HG03025 (cell line): Measurements from ENCODE around the gene TXNRD1.
A peak's percentile ranks its signal among the peaks of the same experiment; 100 is the strongest.
"Not testable (repeated sequence)": the region's sequence is repeated elsewhere in the genome, so short reads cannot be mapped to it uniquely, and the experiment has no call there.

Source experiments
- ATAC-seq: cut with Tn5 transposase; IDR thresholded peaks from one replicate; pipeline ENCODE4 v1.9.1; 2021; ENCODE audit warnings: mild to moderate bottlenecking, moderate library complexity; ENCODE audit not compliant: unreplicated experiment, low FRiP score

The TXNRD1 gene

DNA sequence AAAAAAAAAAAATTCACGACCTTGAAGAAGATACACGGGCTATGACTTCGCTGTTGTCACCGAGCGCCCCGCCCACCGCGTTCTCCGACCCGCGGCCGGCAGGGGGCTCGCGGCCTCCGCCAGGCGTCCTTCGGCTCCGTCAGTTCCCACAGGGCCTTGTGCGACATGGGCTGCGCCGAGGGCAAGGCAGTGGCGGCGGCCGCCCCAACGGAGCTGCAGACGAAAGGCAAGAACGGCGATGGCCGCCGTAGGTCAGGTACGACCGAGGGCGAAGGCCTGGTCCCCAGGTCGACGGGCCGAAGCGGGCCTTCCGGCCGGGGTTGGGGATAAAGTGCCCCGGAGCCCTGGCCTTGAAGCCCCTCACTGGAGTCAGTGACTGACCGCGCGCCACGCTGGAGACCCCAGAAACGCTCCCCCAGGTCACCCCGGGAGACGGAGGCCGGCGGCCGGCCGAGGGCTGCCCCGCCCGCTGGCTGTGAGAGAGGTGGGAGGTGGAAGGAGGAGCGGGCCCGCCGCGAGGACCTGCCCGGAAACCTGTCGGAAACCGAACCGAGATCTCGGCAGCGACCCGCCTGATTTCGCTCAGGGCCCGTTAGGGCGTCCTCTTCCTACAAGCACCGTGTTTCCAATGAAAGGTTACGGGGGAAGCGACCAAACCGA, at the start of gene TXNRD1:
TXNRD1 (plus strand) TSS at position 142 of the 660 bp plus-strand sequence; CDS start at position 166, 24 bp downstream.
- peak; percentile 81 for ATAC-seq

DNA sequence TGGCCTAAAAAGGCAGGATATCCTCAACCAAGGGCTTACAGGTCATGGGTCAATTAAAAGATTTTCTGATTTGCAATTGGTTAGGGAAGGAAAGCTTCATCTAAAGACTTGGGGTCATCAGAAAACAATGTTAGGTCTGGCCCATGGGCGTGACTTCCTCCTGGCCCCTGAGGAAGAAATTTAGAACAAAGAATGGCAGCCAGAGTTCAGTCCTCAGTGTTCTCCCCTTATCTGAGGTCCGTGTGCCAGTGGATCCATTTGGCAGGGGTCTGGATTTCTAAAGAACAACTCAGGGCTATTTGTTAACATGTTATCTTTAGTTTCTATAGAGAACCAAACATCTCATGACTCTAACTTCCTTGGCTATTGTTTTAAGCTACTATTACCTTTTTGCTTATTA, 49.8 kb upstream of the TXNRD1 start:
- no peak for ATAC-seq

DNA sequence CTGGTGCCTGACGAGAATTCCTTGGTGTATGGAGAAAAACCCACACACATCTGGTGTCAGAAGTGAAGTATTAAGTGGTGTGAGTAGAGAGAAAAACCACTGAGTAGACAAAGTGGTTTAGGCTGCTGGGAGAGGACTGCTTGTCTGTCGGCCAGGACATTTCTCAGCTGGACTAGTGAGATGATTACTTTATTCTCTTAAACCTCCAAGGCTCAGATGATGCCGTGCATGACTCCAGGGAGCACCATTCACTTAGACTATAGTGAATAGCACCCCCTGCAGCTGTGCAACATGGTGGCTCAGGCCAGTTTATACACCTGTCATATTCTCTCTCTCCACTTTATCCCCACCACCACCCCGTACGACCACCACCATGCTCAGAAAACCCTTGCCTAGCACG, 49.1 kb upstream of the TXNRD1 start:
- ATAC-seq = no peak

DNA sequence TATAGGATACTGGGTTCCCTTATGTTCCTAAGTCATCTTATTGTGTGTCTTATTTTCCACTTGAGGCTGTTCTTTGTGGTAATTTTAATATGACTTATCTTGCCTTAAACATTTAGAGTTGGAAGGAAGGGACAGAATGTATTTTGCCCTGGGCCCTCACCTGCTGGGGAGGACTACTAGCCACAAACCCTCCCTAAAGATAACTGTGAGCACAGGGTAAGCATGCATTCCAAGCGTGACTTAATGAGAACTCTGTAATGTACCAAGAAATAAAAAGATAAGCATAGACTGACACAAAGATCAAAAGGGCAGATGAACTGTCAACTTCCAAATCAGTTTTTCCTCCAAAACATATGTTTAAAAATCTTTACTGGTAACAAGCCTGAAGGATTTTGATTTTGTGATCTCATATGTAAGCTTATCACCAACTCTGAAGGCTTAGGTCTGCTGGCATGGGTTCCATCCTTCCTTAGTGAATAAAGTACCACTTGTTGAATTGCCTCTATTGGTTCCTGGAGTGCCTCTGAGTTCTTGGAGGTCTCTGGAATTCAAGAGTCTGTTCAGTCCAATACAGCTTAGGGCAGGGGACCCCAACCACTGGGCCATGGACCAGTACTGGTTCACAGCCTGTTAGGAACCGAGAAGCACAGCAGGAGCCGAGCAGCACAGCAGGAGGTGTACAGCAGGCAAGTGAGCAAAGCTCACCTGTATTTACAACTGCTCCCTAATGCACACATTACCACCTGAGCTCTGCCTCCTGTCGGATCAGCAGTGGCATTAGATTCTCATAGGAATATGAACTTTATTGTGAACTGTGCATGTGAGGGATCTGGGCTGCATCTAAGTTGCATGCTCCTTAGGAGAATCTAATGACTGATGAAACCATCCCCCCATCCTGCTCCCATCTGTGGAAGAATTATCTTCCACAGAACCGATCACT, 47.8 kb upstream of the TXNRD1 start:
- no peak for ATAC-seq

DNA sequence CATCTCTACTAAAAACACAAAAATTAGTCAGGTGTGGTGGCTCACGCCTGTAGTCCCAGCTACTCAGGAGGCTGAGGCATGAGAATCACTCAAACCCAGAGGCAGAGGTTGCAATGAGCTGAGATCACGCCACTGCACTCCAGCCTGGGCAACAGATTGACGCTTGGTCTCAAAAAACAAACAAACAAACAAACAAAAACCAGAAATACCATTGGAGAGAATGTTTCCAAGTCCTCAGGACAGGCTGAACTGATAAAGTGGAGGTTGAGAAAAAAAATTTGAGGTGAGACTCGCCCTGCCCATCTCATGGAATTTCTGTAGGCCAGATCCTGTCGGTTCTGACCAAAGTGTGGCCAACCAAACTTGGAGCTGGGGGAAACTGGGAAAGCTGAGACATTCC, 47.0 kb upstream of the TXNRD1 start:
- ATAC-seq = no peak

DNA sequence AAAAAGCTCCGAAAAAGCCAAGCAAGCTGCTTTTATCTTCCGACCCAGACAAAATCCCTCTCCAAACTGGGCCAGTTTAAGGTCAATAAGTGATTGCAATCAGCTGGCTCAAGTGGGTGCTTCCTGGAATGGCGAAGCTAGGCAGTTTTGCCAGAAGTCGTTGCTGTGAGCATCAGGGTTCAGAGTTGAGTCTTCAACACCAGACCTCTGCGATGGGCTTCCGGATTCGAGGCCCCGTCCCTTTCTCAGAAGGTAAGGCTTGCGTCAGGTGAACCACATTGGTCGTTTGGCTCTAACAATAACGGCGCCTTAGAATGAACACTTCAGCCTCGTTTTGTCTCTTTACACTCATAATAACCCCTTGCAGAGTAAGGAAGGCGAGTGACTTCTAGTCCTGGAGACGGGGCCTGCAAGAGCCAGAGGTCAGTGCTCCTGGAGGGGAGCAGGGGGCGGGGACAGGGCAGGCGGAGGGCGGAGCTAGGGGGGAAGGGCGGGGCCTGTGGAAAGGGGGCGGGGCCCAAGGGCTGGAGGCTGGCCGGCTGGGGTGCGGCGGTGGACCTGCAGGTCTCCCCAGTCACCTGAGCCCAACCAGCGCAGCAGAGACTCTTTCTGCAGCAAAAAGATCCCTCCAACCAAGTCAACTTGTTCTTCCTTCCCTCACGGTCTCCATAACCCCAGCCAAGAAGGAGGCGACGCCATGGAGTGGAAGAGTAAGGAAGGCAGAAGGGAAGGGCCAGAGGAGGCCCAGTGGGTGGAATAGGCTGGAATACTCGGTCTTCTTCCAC, 43.6 kb upstream of the TXNRD1 start:
- ATAC-seq = no peak

DNA sequence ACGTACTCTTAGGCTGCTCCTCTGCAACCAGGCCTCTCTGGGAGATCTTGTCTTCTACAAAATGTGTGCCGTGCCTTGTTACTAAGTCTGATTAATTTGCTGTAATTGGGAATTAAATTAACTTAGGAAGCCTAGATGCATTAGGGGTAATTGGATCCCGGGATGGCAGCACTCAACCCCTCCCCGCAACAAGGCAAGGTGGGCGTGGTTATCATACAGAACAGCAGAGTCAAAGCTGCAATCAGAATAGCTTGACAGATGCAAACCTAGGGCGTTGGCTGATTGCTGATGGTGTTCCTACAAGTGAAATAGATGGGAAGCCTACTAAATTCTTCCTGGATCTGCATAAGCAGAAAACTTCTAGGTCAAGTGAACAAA, 43.0 kb upstream of the TXNRD1 start:
- ATAC-seq = no peak

DNA sequence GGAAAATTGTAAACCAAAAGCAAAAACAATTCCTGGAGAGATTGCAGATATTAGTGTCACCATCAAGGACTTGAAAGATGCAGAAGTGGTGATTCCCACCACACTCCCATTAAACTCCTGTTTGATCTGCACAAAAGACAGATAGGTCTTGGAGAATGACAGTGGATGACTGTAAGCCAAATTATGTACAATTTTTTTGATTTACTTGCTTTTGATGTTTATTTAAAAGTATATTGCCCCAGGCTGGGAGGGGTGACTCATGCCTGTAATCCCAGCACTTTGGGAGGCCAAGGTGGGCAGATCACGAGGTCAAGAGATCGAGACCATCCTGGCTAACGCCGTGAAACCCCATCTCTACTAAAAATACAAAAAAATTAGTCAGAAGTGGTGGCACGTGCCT, 41.8 kb upstream of the TXNRD1 start:
- not testable (repeated sequence) for ATAC-seq

DNA sequence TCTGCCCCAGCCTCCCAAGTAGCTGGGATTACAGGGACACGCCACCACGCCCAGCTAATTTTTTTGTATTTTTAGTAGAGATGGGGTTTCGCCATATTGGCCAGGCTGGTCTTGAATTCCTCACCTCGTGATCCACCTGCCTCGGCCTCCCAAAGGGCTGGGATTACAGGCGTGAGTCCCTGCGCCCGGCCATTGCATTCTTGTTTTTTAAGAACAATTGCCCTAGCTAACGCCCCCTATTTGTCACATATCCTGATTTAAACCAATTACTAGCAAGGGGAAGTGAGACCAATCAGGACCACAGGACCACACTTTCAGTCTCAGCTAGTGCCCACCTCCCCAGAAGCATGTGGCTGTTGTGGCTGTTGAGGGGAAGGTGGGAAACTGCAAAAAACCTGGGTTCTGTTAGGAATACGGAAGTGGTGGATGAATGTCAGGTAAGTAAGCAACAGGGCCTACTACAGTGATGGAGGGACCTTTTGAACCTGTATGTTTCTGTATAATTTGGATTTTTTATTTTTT, 39.8 kb upstream of the TXNRD1 start:
- ATAC-seq = no peak

DNA sequence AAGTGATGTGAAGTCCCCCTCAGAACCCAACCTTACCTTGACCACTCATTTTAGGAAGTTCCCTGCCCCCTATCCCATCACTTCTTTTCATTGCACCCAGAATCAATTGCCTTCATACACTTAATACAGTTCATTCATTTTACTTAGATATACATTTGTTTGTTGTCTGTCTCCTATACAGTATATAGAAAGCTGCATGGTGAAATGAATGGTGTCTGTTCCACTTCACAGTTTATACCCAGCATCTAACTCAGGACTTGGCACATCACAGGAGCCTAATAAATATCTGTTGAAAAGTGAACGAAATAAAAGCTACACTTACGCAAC, 38.3 kb upstream of the TXNRD1 start:
- ATAC-seq = no peak

DNA sequence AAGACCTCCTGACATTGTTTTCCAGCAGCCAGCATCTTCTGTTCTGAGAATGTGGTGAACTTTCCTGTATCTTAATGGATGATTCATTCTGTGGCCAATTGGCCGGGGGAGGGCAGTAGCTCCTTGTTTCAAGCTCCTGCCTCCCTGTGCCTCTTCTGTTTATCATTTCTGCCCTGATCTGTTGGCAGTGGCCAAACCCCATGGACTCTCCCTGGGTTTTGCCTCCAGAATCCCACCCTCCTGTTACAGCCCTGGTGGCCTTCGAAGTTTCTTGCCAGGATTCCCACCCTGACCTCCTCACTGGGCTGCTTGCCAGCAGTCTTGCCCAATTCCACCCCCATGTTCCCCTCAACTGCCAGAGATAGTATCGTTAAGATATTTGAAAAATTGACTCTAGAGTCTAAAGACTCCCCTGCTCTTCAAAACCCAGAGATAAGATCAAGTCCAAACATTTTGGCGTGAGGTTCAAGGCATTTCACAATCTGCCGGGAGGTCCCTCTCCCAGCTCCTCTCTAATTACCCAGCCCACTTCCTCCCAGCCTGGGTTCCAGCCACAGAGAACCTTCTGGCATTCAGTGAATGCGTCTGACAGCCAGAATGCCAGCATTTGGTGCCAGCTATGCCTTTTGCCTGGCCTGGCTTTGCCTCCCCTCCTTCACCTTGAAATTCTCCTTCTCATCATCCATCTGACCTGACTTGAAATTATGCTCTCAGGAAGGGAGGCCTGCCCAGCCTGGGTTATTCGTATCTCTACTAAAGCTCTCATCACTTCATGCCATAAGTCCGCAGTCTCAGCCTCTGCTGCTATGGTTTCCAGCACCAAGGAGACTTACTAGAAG, 37.7 kb upstream of the TXNRD1 start:
- ATAC-seq = no peak

DNA sequence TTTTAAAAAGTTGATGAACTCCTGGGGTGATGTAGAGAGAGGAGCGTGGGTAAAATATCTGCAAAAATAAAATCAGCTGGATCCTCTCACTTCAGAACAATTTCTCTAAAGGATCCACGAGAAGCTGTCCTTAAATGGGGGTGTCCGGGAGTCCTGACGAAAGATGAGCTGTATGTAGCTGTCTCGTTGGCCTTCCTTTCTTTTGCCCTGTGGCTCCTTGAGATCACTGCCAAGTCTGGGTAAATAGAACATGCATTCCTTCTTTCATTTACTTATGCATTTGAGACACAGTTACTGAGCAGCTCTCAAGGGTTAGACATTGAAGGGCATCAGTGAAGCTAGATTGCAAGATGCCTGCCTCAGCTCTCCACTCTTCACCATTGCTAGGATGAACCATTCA, 35.2 kb upstream of the TXNRD1 start:
- no peak for ATAC-seq

DNA sequence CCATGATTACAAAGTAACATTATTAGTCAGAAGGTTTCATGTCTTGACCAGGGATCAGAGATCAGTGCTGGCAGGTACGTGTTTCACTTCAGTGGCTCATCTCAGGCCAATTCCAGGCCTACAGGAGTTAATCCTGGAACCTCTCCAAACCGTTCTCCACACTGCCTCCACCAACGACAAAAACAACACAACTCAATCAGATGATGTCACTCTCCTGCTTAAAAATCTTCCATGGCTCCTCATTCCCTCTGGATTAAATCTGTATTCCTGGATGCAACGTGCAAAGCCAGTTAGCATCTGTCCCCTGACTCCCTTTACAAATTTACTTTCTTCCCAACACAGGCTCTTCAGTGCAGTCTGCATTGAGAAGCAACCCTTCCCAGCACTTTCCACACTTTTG, 34.3 kb upstream of the TXNRD1 start:
- no peak for ATAC-seq

DNA sequence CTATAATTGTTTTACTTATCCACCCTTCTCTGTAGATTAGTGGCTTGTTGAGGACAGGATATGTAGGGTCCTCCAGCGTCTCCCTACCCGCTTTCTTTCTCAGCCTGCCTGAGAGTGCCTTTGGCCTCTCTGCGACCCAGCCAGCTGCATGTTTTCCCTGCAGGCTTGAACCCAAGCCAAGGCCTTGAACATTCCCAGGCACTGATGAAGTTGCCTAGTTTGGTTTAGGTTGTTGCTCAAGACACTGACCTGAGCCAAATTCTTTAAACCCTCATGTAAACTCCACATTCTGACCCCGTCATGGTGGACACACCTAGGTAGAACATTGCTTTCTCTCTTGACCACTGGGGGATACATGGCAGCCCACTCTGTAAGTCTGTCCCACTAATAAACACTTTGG, 33.4 kb upstream of the TXNRD1 start:
- no peak for ATAC-seq

DNA sequence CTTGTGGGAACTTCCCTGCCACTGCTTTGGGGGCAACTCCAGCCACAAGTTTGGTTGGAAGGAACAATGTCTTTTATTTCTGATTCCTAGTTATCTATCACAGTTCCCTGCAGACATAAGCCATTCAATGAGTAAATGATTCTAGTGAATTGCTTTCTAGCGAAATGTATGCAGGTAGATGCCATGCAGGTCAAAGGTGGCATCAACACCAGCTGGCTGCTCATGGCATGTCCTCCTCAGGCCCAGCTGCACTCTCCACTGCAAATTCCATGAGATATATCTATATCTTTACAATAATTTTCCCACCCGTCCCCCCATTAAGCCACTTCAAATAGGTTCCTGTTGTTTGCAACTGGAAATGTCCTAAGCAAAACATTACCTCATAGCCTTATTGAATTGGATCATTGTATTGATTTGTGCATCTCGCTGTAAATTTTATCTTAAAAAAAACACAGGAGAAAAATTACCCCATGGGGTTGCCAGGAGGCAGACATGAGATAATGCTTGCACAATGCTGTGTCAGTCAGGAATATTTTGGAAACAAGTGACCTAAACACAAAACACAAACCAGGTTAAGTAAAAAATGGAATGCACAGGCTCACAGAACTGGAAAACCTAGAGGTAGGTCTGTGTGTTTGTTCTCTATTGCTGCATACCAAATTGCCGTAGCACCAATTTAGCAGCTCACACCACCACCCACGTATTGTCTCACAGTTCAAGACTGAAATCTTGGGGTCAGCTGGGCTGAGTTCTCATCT, 32.8 kb upstream of the TXNRD1 start:
- no peak for ATAC-seq

DNA sequence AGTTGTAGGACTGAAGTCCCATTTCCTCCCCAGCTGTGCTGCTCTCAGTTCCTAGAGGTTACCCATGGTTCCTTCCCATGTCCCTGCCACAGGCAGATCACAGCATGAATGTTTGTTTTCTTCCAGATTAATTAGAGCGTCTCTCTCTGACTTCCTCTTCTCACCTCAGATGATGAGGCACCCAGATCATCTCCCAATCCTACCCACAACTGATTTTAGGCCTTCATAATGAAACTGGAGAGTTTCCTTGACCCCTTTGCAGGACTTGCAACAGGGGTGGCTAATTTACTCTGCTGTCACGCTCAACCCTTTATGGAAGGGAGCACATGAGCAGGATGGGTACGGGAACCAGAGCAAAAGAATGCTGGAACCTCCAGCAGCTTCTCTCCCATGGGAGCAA, 32.1 kb upstream of the TXNRD1 start:
- ATAC-seq = no peak

DNA sequence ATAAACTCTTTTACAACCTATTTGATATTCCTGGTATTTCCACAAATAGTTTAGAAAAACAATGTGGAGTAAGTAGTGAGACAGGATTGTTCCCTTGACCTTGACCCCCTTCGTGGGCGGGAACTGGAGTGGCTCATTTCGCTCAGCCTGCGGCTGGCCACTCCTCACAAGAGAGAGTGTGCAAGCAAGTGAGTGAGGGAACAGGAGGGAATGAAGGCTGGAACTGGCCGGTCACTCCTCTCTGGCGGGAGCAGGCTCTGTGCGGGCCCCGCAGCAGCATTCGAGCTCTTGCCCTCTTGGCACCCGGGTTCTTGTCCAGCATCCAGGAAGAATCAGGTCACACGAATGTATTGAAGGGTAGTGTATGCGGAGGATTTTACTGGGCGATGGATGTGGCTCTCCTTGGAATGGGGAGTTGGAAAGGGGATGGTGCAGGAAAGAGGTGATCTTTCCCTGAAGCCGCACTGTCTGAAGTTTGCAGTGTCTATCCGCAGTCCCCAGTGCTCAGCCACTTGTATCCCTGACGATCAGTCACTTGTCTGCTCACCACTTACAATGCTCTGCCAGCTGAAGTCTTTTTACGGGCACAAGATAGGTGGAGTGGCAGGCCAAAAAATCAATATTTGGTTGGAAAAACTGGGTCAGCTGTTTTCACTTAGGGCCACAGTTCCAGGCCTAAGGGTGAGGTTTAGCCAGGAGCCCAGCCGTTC, 28.0 kb upstream of the TXNRD1 start:
- ATAC-seq = no peak

DNA sequence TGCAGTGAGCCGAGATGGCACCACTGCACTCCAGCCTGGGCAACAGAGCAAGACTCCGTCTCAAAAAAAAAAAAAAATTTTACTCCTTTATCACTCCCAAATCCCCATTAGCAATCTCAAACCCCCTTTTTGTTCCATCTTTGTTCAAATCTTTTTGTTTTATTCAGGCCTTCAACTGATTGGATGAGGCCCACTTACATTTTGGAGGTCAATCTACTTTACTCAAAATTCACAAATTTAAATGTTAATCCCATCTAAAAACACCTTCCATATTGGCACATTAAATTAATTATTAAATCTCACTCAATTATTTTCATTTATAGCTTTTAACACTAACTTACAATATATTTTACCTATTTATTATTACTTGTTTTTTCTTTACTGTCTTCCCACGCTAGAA, 27.0 kb upstream of the TXNRD1 start:
- no peak for ATAC-seq
